ENCODE results near the gene IKZF1.

DNA sequence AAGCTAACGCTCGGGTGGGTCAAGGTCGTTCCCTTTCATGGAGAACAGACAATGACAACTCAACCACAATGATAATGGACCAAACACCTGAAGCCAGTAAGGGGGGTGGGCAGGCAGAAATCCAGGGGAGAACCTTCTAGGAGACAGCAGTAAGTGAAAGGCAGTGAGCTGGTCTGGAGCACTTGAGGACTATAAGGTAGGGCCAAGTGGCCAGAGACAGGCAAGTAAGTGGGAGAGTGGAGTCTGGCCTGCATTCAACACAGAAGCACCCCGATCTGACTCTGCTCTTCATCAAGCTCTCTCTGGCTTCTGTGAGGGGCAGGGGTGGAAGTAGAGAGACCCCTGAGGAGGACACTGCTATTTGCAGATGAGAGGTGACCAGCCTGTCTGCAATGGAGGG is 7.7 kb upstream of the IKZF1 start:
- TF ChIP-seq, protein P1, sequence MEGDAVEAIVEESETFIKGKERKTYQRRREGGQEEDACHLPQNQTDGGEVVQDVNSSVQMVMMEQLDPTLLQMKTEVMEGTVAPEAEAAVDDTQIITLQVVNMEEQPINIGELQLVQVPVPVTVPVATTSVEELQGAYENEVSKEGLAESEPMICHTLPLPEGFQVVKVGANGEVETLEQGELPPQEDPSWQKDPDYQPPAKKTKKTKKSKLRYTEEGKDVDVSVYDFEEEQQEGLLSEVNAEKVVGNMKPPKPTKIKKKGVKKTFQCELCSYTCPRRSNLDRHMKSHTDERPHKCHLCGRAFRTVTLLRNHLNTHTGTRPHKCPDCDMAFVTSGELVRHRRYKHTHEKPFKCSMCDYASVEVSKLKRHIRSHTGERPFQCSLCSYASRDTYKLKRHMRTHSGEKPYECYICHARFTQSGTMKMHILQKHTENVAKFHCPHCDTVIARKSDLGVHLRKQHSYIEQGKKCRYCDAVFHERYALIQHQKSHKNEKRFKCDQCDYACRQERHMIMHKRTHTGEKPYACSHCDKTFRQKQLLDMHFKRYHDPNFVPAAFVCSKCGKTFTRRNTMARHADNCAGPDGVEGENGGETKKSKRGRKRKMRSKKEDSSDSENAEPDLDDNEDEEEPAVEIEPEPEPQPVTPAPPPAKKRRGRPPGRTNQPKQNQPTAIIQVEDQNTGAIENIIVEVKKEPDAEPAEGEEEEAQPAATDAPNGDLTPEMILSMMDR (conservative IDR thresholded peaks at IDR 0.05 in 1 of 2, IDR thresholded peaks at IDR 0.05 in 1 of 2; ENCODE audit: low read depth in 1 of 2, low read length in 2 of 2) = no peak
- TF ChIP-seq EZH2 (IDR thresholded peaks at IDR 0.05; ENCODE audit: low read length, missing control alignments) = no peak
